HEK293 (cell line): Measurements from ENCODE around the gene ITGAL.
"Not testable (repeated sequence)": the region's sequence is repeated elsewhere in the genome, so short reads cannot be mapped to it uniquely, and the experiment has no call there.

Source experiments
- CTCF ChIA-PET: fragments of 350-600 bp; formaldehyde crosslinking; extraction: SDS; loops from one replicate; lab custom pipeline; 2021; ENCODE audit warnings: antibody characterized with exemption; lab: Yijun Ruan, JAX
- POLR2A ChIA-PET: fragments of 300-600 bp; formaldehyde crosslinking; extraction: SDS; loops from one replicate; lab custom pipeline; 2020; ENCODE audit warnings: antibody characterized with exemption, inconsistent platforms; lab: Yijun Ruan, JAX
- H3K27ac ChIP-seq: fragments of 200-500 bp; sonication (Bioruptor generic); 2 replicates; pipeline ENCODE4 v1.5.1; 2014; ENCODE audit warnings: low read depth, low read length, control low read depth, inconsistent platforms; ENCODE audit errors: extremely low read depth
- H3K36me3 ChIP-seq, 2 experiments: fragments of 200-500 bp in 1 of 2; sonication (Bioruptor generic) in 1 of 2; 1 replicate in 1 of 2; 2 replicates in 1 of 2; pipeline ENCODE4 v1.5.1; 2014 to 2017; ENCODE audit warnings: inconsistent platforms in 2 of 2, low read length in 2 of 2; ENCODE audit not compliant: control insufficient read depth in 2 of 2, insufficient read depth in 1 of 2
- H3K4me1 ChIP-seq: fragments of 200-500 bp; sonication (Bioruptor generic); 2 replicates; pipeline ENCODE4 v1.5.1; 2014; ENCODE audit warnings: mild to moderate bottlenecking, low read length, inconsistent platforms; ENCODE audit not compliant: control insufficient read depth, insufficient read depth
- H3K4me3 ChIP-seq: 2 replicates; pipeline ENCODE4 v1.5.1; 2011; ENCODE audit warnings: low read depth, mild to moderate bottlenecking, control low read depth, low read length, moderate library complexity
- H3K9me3 ChIP-seq: fragments of 200-500 bp; sonication (Bioruptor generic); 2 replicates; pipeline ENCODE4 v1.5.1; 2014; ENCODE audit warnings: low read depth, low read length, inconsistent platforms; ENCODE audit not compliant: control insufficient read depth, insufficient read depth
- HOXD13 ChIP-seq: sonication (generic); formaldehyde crosslinking; IDR thresholded peaks from 2 replicates; pipeline ENCODE4 v1.8.0; 2022; ENCODE audit warnings: missing genetic modification reagents, borderline replicate concordance
- KLF8 ChIP-seq: fragments of 450-650 bp; formaldehyde crosslinking; IDR thresholded peaks from 2 replicates; pipeline ENCODE4 v1.5.1; 2016; ENCODE audit warnings: missing biosample characterization, missing genetic modification characterization
- MYNN ChIP-seq: fragments of 450-650 bp; formaldehyde crosslinking; IDR thresholded peaks from 2 replicates; pipeline ENCODE4 v1.5.1; 2016; ENCODE audit warnings: missing biosample characterization, missing genetic modification characterization, borderline replicate concordance
- PRDM1 ChIP-seq: fragments of 450-650 bp; formaldehyde crosslinking; IDR thresholded peaks from 2 replicates; pipeline ENCODE4; 2016; ENCODE audit warnings: missing biosample characterization, missing genetic modification characterization
- YY2 ChIP-seq: fragments of 450-650 bp; formaldehyde crosslinking; IDR thresholded peaks from 2 replicates; pipeline ENCODE4 v1.5.1; 2016; ENCODE audit warnings: missing biosample characterization, missing genetic modification characterization
- ZBTB10 ChIP-seq: fragments of 450-650 bp; formaldehyde crosslinking; IDR thresholded peaks from 2 replicates; pipeline ENCODE4 v1.5.1; 2016; ENCODE audit warnings: missing biosample characterization, missing genetic modification characterization
- ZBTB48 ChIP-seq: fragments of 450-650 bp; formaldehyde crosslinking; IDR thresholded peaks from 2 replicates; pipeline ENCODE4 v1.5.1; 2016; ENCODE audit warnings: missing biosample characterization, missing genetic modification characterization
- ZIC2 ChIP-seq: fragments of 450-650 bp; formaldehyde crosslinking; IDR thresholded peaks from 2 replicates; pipeline ENCODE4 v1.5.1; 2016; ENCODE audit warnings: missing biosample characterization, missing genetic modification characterization
- ZNF112 ChIP-seq: fragments of 450-650 bp; formaldehyde crosslinking; IDR thresholded peaks from 2 replicates; pipeline ENCODE4 v1.5.0; 2017; ENCODE audit warnings: missing biosample characterization, missing genetic modification characterization
- ZNF121 ChIP-seq: fragments of 450-650 bp; formaldehyde crosslinking; IDR thresholded peaks from 2 replicates; pipeline ENCODE4 v1.5.1; 2016; ENCODE audit warnings: missing biosample characterization, missing genetic modification characterization
- ZNF16 ChIP-seq: fragments of 450-650 bp; formaldehyde crosslinking; IDR thresholded peaks from 2 replicates; pipeline ENCODE4 v1.5.1; 2016; ENCODE audit warnings: low read depth, missing biosample characterization, missing genetic modification characterization
- ZNF221 ChIP-seq: fragments of 450-650 bp; formaldehyde crosslinking; IDR thresholded peaks from 2 replicates; pipeline ENCODE4 v1.5.1; 2017; ENCODE audit warnings: missing biosample characterization, missing genetic modification characterization, borderline replicate concordance
- ZNF274 ChIP-seq, 2 experiments: fragments of 200-500 bp in 1 of 2; fragments of 450-650 bp in 1 of 2; sonication (Bioruptor generic) in 1 of 2; formaldehyde crosslinking in 1 of 2; IDR thresholded peaks; 2 replicates each; pipeline versions ENCODE4 v1.5.1 to v1.6.1; 2014 to 2016; ENCODE audit warnings: borderline replicate concordance in 1 of 2, inconsistent platforms in 1 of 2, low read length in 1 of 2, missing biosample characterization in 1 of 2, missing genetic modification characterization in 1 of 2
- ZNF311 ChIP-seq: fragments of 450-650 bp; formaldehyde crosslinking; IDR thresholded peaks from 2 replicates; pipeline ENCODE4 v1.5.1; 2017; ENCODE audit warnings: missing biosample characterization, missing genetic modification characterization, borderline replicate concordance
- ZNF416 ChIP-seq: fragments of 450-650 bp; formaldehyde crosslinking; IDR thresholded peaks from 2 replicates; pipeline ENCODE4 v1.5.1; 2016; ENCODE audit warnings: missing biosample characterization, missing genetic modification characterization
- ZNF626 ChIP-seq: fragments of 450-650 bp; sonication (Bioruptor Pico); formaldehyde crosslinking; IDR thresholded peaks from 2 replicates; pipeline ENCODE4 v1.5.1; 2018; ENCODE audit warnings: missing biosample characterization, missing genetic modification characterization, inconsistent platforms
- ZSCAN23 ChIP-seq: fragments of 450-650 bp; formaldehyde crosslinking; IDR thresholded peaks from 2 replicates; pipeline ENCODE4 v1.5.1; 2016; ENCODE audit warnings: missing biosample characterization, missing genetic modification characterization
- TF ChIP-seq, protein P1 (sequence below): fragments of 450-650 bp; formaldehyde crosslinking; IDR thresholded peaks from 2 replicates; pipeline ENCODE4 v1.5.0; 2017; ENCODE audit warnings: missing biosample characterization, missing genetic modification characterization, borderline replicate concordance

The ITGAL gene

GRCh38 chr16:30458561-30459394, 13.8 kb upstream of the ITGAL start (continued):
- TF ChIP-seq, protein P1, sequence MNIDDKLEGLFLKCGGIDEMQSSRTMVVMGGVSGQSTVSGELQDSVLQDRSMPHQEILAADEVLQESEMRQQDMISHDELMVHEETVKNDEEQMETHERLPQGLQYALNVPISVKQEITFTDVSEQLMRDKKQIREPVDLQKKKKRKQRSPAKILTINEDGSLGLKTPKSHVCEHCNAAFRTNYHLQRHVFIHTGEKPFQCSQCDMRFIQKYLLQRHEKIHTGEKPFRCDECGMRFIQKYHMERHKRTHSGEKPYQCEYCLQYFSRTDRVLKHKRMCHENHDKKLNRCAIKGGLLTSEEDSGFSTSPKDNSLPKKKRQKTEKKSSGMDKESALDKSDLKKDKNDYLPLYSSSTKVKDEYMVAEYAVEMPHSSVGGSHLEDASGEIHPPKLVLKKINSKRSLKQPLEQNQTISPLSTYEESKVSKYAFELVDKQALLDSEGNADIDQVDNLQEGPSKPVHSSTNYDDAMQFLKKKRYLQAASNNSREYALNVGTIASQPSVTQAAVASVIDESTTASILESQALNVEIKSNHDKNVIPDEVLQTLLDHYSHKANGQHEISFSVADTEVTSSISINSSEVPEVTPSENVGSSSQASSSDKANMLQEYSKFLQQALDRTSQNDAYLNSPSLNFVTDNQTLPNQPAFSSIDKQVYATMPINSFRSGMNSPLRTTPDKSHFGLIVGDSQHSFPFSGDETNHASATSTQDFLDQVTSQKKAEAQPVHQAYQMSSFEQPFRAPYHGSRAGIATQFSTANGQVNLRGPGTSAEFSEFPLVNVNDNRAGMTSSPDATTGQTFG (tag by site-specific recombination) = no peak
- TF ChIP-seq ZBTB48 (no peak), ZNF626 (tag by site-specific recombination) (no peak), YY2 (no peak)

GRCh38 chr16:30459456-30459855, 13.1 kb upstream of the ITGAL start:
- no peak overlapping the region for H3K27ac ChIP-seq
- H3K9me3 ChIP-seq = no peaks in the 10 kb centered on the region
- no peaks in the 10 kb centered on the region for H3K4me1 ChIP-seq
- CTCF ChIA-PET = interaction anchor here (6.6 kb wide), 1 partner anchor 10 kb away, joined by 39 read pairs; no protein-coding TSS in a partner anchor
- POLR2A ChIA-PET = no interaction called here
- H3K36me3 ChIP-seq = no peaks in the 10 kb centered on the region
- no peak overlapping the region for H3K4me3 ChIP-seq
- no peak for TF ChIP-seq ZNF416 (tag by site-specific recombination)
- no peak for TF ChIP-seq MYNN (tag by site-specific recombination)
- TF ChIP-seq ZNF311 (tag by site-specific recombination) = no peak
- peak; percentile 67 for TF ChIP-seq PRDM1 (tag by site-specific recombination)

DNA sequence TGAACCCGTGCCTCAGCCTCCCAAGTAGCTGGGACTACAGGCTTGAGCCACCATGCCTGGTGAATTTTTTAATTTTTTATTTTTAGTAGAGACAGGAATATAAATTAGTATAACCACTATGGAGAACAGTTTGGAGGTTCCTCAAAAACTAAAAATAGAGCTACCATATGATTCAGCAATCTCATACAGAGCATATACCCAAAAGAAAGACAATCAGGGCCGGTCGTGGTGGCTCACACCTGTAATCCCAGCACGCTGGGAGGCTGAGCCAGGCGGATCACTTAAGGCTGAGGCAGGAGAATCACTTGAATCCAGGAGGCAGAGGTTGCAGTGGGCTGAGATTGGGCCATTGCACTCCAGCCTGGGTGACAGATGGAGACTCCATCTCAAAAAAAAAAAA, 11.1 kb upstream of the ITGAL start:
- POLR2A ChIA-PET = interaction anchor here (0.5 to 0.7 kb wide), 2 partner anchors 127 to 584 kb away, joined by 4 to 6 read pairs; no protein-coding TSS in a partner anchor
- H3K36me3 ChIP-seq, H3K4me1 ChIP-seq, H3K9me3 ChIP-seq, H3K4me3 ChIP-seq, H3K27ac ChIP-seq: not testable (repeated sequence)
- CTCF ChIA-PET = interaction anchor here (0.6 to 6.6 kb wide), 2 partner anchors 12 to 613 kb away, joined by 3 to 39 read pairs; no protein-coding TSS in a partner anchor

DNA sequence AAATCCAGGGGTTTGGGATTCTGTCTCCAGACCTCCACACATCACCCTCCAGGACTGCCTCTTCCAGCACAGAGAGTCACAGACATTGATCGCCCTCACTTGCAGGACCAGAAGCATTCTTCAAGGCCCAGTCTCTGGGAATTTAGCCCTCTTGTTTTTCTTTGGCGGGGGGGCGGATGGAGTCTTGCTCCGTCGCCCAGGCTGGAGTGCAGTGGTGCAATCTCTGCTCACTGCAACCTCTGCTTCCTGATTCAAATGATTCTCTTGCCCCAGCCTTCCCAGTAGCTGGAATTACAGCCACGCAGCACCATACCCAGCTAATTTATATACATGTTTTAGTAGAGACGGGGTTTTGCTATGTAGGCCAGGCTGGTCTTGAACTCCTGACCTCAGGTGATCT, 8.5 kb upstream of the ITGAL start:
- no peaks in the 10 kb centered on the region for H3K36me3 ChIP-seq
- no peak for TF ChIP-seq ZNF221 (tag by site-specific recombination)
- no peak for TF ChIP-seq ZIC2 (tag by site-specific recombination)
- TF ChIP-seq HOXD13 (CRISPR knock-in tag) = no peak
- no peak for TF ChIP-seq ZNF274 (IDR thresholded peaks at IDR 0.05; ENCODE audit: low read length)
- TF ChIP-seq ZNF274 (tag by site-specific recombination; IDR thresholded peaks at IDR 0.05; ENCODE audit: borderline replicate concordance) = no peak
- ChIA-PET POLR2A (no interaction called here), CTCF (interaction anchor here (0.7 kb wide), 1 partner anchor 15 kb away, joined by 6 read pairs; no protein-coding TSS in a partner anchor)
- no peaks in the 10 kb centered on the region for H3K4me1 ChIP-seq
- no peaks in the 10 kb centered on the region for H3K9me3 ChIP-seq
- no peak overlapping the region for H3K4me3 ChIP-seq
- no peak overlapping the region for H3K27ac ChIP-seq

- CTCF ChIA-PET = interaction anchor here (1.5 kb wide), 1 partner anchor 40 kb away, joined by 3 read pairs; the partner anchor contains the start of gene DCTPP1
- Histone ChIP-seq H3K4me3 (no peak overlapping the region), H3K9me3 (no peaks in the 10 kb centered on the region), H3K36me3 (no peaks in the 10 kb centered on the region), H3K27ac (no peak overlapping the region), H3K4me1 (no peaks in the 10 kb centered on the region)
- POLR2A ChIA-PET = no interaction called here
- TF ChIP-seq ZBTB48 (no peak), ZNF121 (no peak), MYNN (tag by site-specific recombination) (no peak), ZBTB10 (tag by site-specific recombination) (no peak), ZNF16 (no peak), ZSCAN23 (no peak), ZNF112 (tag by site-specific recombination) (no peak), KLF8 (no peak)
Measured at GRCh38 chr16:30470170-30470512, 2.4 kb upstream of the ITGAL start.
